GM06990 (cell line): ENCODE results near the gene GDF10.
A peak's percentile ranks its signal among the peaks of the same experiment; 100 is the strongest.

Experiments
- DNase-seq: peaks from one replicate; pipeline ENCODE4 v3.0.0-alpha.2; 2011; ENCODE audit not compliant: insufficient read length; ENCODE audit errors: extremely low read depth
- H3K27me3 ChIP-seq: replicated peaks from 2 replicates; pipeline ENCODE4 v1.6.0; 2011; ENCODE audit warnings: low read length; ENCODE audit not compliant: control insufficient read depth, insufficient read depth
- H3K36me3 ChIP-seq: 2 replicates; pipeline ENCODE4 v1.5.1; 2011; ENCODE audit warnings: low read length; ENCODE audit not compliant: control insufficient read depth, insufficient read depth
- H3K4me3 ChIP-seq: replicated peaks from 2 replicates; pipeline ENCODE4 v1.5.1; 2011; ENCODE audit warnings: low read depth, mild to moderate bottlenecking, control low read depth, low read length
- TF ChIP-seq, protein P1 (sequence below): IDR thresholded peaks from 2 replicates; pipeline ENCODE4 v1.5.1; 2011; ENCODE audit warnings: low read length, control low read depth, mild to moderate bottlenecking, inconsistent platforms; ENCODE audit not compliant: insufficient read depth, poor library complexity, severe bottlenecking

The GDF10 gene

DNA sequence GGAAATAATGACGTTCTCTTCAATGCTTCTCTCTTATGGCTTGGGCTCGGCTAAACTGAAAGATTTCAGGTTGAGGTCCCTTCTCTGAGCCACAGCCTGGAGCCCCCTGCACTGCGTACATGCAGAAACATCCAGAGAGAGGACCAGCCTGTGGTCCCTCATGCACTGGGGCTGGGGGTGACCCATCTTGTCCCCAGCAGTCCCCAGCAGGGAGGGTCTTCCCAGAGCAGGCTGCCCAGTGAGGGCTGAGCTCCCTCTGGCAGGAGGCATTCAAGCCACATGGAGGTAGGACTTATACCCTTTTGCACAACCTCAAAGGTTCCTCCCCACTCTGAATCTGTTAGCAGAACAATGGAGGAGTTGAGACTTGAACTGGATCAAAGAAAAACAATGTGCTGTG lies 7.4 kb downstream of the GDF10 start:
- no peak overlapping the region for H3K4me3 ChIP-seq
- H3K36me3 ChIP-seq, result no peaks in the 10 kb centered on the region
- H3K27me3 ChIP-seq, result no peaks in the 10 kb centered on the region; the same call in 1 of the 2 replicates
- TF ChIP-seq, protein P1, sequence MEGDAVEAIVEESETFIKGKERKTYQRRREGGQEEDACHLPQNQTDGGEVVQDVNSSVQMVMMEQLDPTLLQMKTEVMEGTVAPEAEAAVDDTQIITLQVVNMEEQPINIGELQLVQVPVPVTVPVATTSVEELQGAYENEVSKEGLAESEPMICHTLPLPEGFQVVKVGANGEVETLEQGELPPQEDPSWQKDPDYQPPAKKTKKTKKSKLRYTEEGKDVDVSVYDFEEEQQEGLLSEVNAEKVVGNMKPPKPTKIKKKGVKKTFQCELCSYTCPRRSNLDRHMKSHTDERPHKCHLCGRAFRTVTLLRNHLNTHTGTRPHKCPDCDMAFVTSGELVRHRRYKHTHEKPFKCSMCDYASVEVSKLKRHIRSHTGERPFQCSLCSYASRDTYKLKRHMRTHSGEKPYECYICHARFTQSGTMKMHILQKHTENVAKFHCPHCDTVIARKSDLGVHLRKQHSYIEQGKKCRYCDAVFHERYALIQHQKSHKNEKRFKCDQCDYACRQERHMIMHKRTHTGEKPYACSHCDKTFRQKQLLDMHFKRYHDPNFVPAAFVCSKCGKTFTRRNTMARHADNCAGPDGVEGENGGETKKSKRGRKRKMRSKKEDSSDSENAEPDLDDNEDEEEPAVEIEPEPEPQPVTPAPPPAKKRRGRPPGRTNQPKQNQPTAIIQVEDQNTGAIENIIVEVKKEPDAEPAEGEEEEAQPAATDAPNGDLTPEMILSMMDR, result no peak
- DNase-seq, result no peak

DNA sequence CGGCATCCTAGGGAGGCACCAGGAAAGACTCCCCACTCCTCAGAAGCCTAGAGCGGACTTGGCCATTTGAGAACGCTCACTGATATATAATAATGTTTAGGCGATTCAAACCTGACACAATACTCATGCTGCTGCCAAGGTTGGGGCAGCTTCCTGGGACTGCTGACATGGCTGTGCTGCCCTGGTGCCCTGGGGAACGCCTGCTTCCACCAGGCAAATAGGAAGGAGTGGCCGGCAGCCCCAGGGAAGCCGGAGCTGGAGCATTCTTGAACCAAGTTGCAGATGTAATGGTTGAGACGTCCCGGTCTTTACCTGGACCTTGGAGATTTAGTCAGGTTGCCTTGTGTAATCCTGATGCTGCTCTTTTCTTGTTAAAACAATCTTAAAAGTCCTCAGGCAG lies 8.8 kb downstream of the GDF10 start:
- no peak overlapping the region for H3K4me3 ChIP-seq
- TF ChIP-seq, protein P1, result no peak
- no peak for DNase-seq
- H3K36me3 ChIP-seq, result no peaks in the 10 kb centered on the region
- H3K27me3 ChIP-seq, result no peaks in the 10 kb centered on the region; the same call in 1 of the 2 replicates

DNA sequence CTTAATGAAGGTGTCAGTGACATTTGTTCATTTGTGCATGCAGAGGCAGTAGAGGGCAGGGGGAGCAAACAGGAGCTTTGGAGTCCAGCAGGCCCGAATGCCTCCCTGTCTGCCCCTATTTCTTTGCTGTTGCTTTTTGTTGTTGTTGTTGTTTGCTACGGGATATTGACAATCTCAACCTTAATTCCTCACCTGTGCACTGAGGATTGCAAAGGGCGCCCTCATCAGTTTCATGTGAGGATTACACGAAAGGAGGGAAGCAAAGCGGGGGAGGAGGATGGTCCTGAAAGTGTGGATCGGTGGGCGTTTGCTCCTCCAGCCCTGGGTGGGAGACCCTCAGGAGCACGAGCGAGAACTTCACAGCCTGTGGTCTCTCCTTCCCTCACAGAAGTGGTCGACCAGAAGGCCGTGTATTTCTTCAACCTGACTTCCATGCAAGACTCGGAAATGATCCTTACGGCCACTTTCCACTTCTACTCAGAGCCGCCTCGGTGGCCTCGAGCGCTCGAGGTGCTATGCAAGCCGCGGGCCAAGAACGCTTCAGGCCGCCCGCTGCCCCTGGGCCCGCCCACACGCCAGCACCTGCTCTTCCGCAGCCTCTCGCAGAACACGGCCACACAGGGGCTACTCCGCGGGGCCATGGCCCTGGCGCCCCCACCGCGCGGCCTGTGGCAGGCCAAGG lies 9.6 kb downstream of the GDF10 start:
- no peak for DNase-seq
- Histone ChIP-seq H3K27me3 (no peaks in the 10 kb centered on the region; the same call in 1 of the 2 replicates), H3K4me3 (no peak overlapping the region), H3K36me3 (no peaks in the 10 kb centered on the region)
- TF ChIP-seq, protein P1, result peak; percentile 24

DNA sequence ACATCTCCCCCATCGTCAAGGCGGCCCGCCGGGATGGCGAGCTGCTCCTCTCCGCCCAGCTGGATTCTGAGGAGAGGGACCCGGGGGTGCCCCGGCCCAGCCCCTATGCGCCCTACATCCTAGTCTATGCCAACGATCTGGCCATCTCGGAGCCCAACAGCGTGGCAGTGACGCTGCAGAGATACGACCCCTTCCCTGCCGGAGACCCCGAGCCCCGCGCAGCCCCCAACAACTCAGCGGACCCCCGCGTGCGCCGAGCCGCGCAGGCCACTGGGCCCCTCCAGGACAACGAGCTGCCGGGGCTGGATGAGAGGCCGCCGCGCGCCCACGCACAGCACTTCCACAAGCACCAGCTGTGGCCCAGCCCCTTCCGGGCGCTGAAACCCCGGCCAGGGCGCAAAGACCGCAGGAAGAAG lies 10.1 kb downstream of the GDF10 start:
- no peaks in the 10 kb centered on the region; the same call in 1 of the 2 replicates for H3K27me3 ChIP-seq
- TF ChIP-seq, protein P1, result no peak
- DNase-seq, result no peak
- H3K4me3 ChIP-seq, result no peak overlapping the region
- H3K36me3 ChIP-seq, result no peaks in the 10 kb centered on the region

DNA sequence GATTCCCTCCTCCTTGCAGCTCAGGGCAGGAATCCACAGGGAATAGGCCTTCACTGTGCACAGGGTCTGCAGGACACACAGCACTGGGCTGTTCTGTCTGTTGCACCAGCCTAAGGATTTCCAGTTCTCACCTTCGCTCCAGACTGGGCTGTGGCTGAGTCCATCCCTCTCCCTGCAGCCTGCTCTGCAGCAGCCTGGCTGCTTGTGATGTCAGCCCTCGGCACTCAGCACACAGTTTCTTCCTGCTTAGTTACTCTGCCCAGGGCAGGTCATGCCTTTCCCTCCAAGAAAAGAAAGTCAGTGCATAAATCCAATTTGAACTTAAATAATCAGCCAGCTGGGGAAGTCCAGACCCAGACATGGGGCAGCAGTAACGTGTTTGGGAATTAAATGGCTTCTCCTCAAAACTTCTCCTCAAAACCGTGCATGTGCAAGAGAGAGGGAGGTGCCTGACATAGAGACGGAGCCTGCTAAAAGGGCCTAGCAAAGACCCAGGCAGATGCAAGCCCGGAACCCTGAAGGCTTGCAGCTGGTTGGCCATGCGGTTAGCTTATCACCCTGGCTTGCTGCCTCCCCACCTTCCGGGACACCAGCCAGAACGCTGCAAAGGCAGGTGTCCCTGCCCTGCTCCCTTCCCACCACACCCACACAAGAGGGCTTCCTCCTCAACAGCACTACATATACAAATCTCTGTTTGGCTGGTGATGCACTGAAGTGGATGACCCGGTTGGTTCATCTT lies 11.4 kb downstream of the GDF10 start:
- TF ChIP-seq, protein P1, result no peak
- no peak for DNase-seq
- no peaks in the 10 kb centered on the region for H3K36me3 ChIP-seq
- H3K27me3 ChIP-seq, result no peaks in the 10 kb centered on the region; the same call in 1 of the 2 replicates
- no peak overlapping the region for H3K4me3 ChIP-seq
